CD4-positive, alpha-beta memory T cell (primary cell): Measurements from ENCODE around the gene GAK. TPM values are rescaled to one million over a fixed set of nuclear protein-coding genes. Genes with fewer than 3 reads are reported as not detected.

Experiments used
- polyA plus RNA-seq, 2 donors: library from polyadenylated mRNA; unstranded; fragments of 300-500 nt; fragmentation: Illumina TruSeq; gene quantifications; one replicate each; pipeline ENCODE4 v1.2.3, GENCODE V29; 2021
- total RNA-seq, 2 experiments: library from RNA; stranded (reverse); gene quantifications; one replicate each; pipeline ENCODE4 v1.2.3, GENCODE V29; 2021

Gene GAK
- total and polyA plus RNA-seq, 4 experiments from 2014 or later: 32.5 to 188 (median 130) TPM

Other genes with a start within 250 kb of the GAK start
- gene SLC49A3, start 243.2 kb downstream of the GAK start, total RNA-seq: 1 to 10 TPM; 1.0 to 1.7 TPM
- not detected for gene SLC49A3, start 243.2 kb downstream of the GAK start, polyA plus RNA-seq
- gene PCGF3, start 226.5 kb downstream of the GAK start, total RNA-seq: 10 to 100 TPM; 66.1 to 73.8 TPM
- gene PCGF3, start 226.5 kb downstream of the GAK start, polyA plus RNA-seq: 1 to 10 TPM; 2.9 to 5.0 TPM
- gene CPLX1, start 106.2 kb downstream of the GAK start, total RNA-seq: 1 to 10 TPM in 1 of 2 experiments, under 1 TPM in 1; 0.64 to 1.5 TPM
- gene CPLX1, start 106.2 kb downstream of the GAK start, polyA plus RNA-seq: under 1 TPM in 1 of 2 donors, not detected in 1; 0.26 TPM
- gene TMEM175, start 144 bp upstream of the GAK start, total RNA-seq: 10 to 100 TPM; 45.7 to 52.3 TPM
- gene TMEM175, start 144 bp upstream of the GAK start, polyA plus RNA-seq: 10 to 100 TPM; 11.5 to 16.9 TPM
- gene DGKQ, start 41.3 kb upstream of the GAK start, total RNA-seq: 10 to 100 TPM; 25.9 to 29.6 TPM
- gene DGKQ, start 41.3 kb upstream of the GAK start, polyA plus RNA-seq: 10 to 100 TPM in 1 of 2 donors, 1 to 10 TPM in 1; 1.9 to 10.6 TPM
- 10 to 100 TPM; 63.0 to 64.1 TPM for gene IDUA, start 54.7 kb upstream of the GAK start, total RNA-seq
- 10 to 100 TPM in 1 of 2 donors, 1 to 10 TPM in 1; 5.0 to 14.4 TPM for gene IDUA, start 54.7 kb upstream of the GAK start, polyA plus RNA-seq
- gene SLC26A1, start 61.1 kb upstream of the GAK start, total RNA-seq: 1 to 10 TPM in 1 of 2 experiments, under 1 TPM in 1; 0.55 to 1.6 TPM
- gene SLC26A1, start 61.1 kb upstream of the GAK start, polyA plus RNA-seq: 1 to 10 TPM in 1 of 2 donors, under 1 TPM in 1; 0.59 to 1.0 TPM
- gene FGFRL1, start 79.3 kb upstream of the GAK start, total RNA-seq: 10 to 100 TPM; 22.4 TPM
- 1 to 10 TPM in 1 of 2 donors, under 1 TPM in 1; 0.64 to 2.3 TPM for gene FGFRL1, start 79.3 kb upstream of the GAK start, polyA plus RNA-seq
- 1 to 10 TPM; 2.3 to 2.4 TPM for gene RNF212, start 181.2 kb upstream of the GAK start, total RNA-seq
- 1 to 10 TPM; 3.7 to 4.2 TPM for gene RNF212, start 181.2 kb upstream of the GAK start, polyA plus RNA-seq
- gene SPON2, start 240.3 kb upstream of the GAK start, total RNA-seq: 1 to 10 TPM; 7.2 TPM
- gene SPON2, start 240.3 kb upstream of the GAK start, polyA plus RNA-seq: 1 to 10 TPM; 5.4 to 8.4 TPM